ENCODE results near the gene GOLGA6C.
"Not testable (repeated sequence)": the region's sequence is repeated elsewhere in the genome, so short reads cannot be mapped to it uniquely, and the experiment has no call there.

The GOLGA6C gene

DNA sequence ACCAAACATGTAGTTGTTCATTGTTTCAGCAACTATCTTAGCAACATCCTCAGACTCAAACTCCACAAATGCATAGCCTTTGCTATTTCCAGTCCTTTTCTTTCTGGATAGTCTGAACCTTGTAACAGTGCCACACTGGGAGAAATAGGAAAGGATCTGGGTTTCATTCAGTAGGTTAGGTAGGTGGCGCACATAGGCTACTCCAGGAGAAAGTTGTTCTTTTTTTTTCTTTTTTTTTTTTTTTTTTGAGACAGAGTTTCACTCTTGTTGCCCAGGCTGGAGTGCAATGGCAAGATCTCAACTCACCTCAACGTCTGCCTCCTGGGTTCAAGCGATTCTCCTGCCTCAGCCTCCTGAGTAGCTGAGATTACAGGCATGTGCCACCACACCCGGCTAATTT, 5.8 kb upstream of the GOLGA6C start:
- DNase-seq (ENCODE audit: low read depth): not testable (repeated sequence)

DNA sequence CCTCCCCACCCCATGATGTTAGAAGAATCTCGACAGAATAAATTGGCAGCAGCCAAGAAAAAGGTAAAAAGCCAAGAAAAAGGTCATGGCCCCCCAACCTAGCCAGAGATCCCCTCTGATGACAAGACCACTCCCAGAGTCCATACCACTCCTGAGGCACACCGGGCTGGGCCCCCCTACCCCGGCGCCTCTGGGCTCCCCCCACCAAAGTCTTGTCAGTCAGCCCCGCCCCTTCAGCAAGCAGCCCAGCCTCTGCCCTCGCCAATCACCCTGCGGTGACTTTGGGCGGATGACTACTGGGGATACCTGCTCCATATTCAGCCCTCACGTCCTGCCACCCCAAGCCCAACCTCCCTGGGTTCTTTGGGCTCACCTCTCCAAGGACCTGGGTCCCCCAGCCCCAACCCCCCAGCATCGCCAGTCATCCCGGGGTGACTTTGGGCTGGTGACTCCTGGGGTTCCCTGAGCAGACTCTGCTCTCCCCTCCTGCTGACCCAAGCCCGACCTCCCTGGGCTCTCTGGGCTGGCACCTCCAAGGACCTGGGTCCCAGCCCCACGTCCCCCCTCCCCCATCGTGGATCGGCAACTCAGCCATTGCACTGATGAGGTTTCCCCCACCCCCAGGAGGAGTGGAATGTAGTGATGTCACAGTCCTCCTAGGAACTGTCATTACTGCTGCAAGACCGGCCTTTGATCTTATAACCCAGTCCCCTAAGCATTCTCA, 648 bp downstream of the GOLGA6C start:
- DNase-seq (ENCODE audit: low read depth): not testable (repeated sequence)

DNA sequence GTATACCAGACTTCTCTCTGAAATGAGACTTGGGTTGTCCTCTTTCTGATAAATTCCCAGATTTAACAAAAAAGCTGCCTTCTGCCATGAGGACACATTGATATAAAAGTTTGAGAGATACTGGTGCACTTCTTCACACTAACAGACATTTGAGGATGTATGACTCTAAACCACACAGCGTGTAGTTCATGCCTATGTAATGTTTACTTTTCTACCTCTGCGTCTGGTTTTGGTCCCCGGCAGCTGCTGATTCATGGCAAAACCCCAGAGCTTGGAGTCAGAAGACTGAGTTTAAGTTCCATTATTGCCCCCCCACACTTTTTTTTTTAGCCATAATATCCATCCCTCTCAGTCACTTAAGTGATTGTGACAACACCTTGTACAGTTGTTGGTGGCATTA, 1.7 kb downstream of the GOLGA6C start:
- DNase-seq (ENCODE audit: low read depth): not testable (repeated sequence)

DNA sequence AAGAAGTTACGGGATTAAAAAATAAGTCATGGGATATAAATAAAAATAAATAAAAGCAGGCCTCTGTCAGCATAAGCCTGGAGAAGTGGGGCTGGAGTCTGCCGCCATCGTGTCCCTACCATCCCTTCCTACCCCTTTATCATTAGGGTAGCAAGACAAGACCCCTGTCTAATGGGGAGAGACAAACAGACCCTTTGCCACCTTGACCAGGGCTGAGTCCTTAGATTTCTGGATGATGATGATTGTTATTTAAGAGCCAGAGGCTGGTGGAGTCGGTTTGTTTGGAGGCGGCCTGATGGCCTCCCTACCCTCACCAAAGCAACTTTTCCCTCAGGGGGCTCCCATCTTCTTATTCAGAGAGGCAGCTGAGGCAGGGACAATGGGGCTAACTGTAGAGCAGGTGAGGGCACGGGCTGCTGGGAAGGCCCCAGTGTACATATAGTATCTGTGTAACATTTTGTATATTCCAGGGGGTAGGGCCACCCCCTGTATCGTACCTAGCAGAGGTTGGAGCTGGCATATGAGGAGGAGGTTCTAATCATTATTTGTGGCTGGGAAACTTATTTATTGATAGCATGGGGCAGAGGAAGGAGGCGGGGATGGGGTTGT, 15.7 kb downstream of the GOLGA6C start:
- not testable (repeated sequence) for DNase-seq (ENCODE audit: low read depth)

DNA sequence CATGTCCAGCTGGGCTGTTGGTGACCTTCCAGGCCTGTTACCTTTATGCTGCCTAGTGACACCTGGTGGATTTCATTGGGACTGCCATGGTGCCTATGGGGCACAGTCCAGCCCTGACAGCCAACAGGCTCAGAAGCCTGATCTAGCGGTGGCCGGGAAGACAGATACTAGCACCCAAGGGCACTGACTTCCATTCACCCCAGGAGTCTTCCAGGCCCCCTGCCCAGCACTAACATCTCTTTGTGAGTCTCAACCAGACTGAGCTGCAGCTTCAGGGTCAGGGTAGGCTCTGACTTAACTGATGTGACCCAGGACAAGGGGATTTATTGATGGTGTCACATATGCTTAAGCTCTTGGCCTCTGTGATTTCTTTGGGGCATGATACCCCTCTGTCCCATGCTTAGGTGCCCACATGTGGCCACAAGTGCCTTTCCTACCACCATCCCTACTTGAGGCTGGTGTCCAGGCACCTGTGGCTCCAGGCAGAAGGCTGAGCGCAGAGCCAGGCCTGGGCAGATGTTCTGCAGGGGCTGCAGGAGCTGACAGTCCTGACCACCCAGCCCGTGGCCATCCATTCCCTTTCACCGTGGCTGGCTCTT, 16.5 kb downstream of the GOLGA6C start:
- DNase-seq (ENCODE audit: low read depth): peak; percentile 14

DNA sequence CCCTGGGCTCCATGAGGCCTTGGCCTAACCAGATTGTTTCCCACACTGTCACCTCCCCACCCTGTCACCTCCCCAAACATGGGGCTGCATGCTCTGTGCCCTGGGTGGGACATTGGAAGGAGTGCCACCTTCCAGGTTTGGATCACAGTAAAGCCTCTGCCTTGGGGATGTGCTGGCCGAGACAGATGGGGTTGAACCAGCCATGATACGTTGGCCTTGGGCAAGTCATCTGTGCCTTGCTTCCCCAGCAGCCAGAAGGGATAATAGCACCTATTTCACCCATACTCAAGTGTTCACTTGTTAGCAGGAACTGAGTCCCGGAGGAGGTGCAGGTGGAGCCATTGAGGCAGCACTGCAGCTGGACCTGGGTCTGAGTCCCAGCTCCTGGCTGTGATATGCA, 17.5 kb downstream of the GOLGA6C start:
- peak; percentile 6 for DNase-seq (ENCODE audit: low read depth)

DNA sequence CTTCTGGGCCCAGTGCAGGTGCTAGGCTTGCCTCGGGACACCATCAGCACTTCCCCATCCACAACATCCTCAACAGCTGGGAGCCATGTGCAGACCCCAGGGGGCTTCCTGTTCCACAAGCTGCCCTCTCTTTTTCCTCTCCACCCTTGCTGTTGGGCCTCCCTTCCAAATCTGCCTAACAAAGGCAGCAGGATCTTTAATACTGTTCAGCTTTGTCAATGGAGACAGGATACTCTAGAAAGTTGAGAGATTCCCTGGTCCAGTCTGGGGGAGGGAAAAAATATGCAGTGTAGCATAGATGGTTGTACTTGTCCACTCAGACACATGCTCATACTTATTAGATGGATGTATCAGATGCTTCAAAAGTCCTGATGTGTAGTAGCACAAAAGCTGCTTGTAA, 20.4 kb downstream of the GOLGA6C start:
- peak; percentile 0 for DNase-seq (ENCODE audit: low read depth)

DNA sequence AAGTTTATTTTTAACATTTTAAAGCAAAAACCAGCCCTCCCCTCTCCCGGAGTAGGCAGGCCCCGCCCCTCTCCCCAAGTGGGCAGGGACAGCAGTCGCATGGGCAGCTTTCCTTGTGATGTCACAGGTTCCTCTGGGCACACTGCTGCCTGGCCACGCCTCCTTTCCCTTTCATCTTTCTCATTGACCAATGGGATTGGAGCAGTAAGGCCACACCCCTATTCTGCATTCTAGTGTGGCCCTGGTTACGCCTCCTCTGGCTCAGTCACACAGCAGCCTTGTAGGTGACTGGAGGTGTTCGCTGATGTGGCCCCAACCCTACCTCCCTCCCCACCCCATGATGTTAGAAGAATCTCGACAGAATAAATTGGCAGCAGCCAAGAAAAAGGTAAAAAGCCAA, 24.4 kb downstream of the GOLGA6C start, which contains the start of gene GOLGA6D:
TSS of gene GOLGA6D (plus strand) at position 264 of the 400 bp plus-strand sequence. CDS start at position 305, 41 bp downstream.
- not testable (repeated sequence) for DNase-seq (ENCODE audit: low read depth)

DNA sequence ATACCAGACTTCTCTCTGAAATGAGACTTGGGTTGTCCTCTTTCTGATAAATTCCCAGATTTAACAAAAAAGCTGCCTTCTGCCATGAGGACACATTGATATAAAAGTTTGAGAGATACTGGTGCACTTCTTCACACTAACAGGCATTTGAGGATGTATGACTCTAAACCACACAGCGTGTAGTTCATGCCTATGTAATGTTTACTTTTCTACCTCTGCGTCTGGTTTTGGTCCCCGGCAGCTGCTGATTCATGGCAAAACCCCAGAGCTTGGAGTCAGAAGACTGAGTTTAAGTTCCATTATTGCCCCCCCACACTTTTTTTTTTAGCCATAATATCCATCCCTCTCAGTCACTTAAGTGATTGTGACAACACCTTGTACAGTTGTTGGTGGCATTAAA, 26.0 kb downstream of the GOLGA6C start:
- not testable (repeated sequence) for DNase-seq (ENCODE audit: low read depth)

DNA sequence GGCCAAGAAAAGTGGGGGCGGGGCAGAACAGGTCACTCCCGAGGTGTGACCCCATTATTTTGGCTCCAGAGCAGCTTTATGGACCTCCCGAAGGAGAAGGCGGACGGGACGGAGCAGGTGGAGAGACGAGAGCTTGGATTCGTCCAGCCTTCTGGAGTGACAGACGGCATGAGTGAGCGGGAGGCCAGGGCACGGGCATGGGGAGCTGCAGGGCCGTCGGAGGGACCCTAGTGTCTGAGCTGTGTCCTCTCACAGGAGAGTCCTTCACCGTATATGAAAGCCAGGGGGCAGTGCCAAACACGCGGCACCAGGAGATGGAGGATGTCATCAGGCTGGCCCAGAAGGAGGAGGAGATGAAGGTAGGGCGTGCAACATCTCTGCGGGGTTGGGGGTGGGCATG, 35.5 kb downstream of the GOLGA6C start:
- DNase-seq (ENCODE audit: low read depth): not testable (repeated sequence)

DNA sequence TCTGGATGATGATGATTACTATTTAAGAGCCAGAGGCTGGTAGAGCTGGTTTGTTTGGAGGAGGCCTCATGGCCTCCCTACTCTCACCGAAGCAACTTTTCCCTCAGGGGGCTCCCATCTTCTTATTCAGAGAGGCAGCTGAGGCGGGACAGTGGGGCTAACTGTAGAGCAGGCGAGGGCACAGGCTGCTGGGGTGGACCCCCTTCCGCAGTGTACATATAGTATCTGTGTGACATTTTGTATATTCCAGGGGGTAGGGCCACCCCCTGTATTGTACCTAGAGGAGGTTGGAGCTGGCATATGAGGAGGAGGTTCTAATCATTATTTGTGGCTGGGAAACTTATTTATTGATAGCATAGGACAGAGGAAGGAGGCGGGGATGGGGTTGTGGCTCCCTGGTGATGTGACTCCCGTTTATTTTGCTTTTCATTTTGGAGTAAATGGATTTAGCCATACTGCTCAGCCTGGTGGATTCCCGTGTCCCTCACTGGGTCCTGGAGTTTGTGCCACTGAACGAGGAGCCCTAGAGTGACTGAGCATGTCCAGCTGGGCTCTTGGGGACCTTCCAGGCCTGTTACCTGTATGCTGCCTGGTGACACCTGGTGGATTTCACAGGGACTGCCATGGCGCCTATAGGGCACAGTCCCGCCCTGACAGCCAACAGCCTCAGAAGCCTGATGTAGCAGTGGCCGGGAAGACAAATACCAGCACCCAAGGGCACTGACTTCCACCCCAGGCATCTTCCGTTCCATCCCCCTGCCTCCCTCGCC, 40.6 kb downstream of the GOLGA6C start:
- DNase-seq (ENCODE audit: low read depth): not testable (repeated sequence)

DNA sequence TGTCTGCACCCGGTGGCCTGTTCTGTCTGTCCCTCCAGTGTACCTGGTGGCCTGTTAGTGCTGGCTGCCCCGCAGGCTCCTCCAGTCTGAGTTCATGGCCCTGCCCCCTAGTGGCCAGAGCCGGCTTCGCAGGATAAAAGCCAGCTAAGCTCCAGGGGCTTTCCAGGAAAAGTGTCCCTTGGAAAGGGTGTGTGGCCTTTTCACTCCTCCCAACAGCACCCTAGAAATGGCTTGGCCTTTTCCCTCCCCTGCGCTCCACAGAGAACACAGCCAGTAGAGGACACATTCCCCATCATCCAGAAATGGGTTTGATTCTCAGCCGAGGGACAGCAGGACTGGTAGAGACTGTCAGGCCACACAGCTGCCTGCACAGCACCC, 41.2 kb downstream of the GOLGA6C start:
- DNase-seq (ENCODE audit: low read depth): not testable (repeated sequence)

DNA sequence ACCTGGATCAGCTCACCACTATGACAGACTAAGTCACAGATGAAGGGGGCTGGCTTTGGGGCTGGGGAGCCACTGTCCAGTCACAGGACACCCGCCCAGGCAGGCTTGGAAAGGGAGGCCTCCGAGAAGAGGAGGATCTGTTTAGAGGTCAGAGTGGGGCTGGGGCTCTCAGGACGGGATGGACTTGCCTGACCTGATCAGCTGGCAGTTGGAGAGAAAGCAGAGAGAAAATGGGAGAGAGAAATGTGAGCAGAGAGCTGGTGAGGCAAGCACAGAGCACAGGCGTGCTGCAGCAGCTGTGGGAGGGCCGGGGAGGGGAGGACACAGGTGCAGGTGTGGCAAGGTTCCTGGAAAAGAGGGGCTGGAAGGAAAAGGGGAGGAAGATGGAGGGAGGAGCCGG, 41.9 kb downstream of the GOLGA6C start:
- not testable (repeated sequence) for DNase-seq (ENCODE audit: low read depth)

DNA sequence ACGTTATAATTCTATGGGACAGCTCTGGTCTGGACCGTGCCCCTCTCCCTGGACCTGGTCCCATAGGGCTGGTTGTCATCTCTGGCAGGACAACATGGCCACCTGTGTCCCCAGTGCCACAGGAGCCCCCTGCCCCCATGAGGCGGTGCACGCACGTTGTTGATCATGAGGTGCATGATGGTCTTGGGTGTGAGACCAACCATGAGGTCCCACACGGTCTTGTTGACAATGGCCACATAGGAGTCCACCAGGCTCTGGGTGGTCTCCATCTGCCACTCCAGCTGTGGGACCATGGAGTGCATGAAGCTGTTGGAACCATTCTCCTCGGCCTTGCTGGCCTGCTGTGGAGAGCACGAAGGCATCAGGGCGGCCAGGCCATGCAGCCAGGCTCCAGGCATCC, 44.2 kb downstream of the GOLGA6C start:
- DNase-seq (ENCODE audit: low read depth): no peak

DNA sequence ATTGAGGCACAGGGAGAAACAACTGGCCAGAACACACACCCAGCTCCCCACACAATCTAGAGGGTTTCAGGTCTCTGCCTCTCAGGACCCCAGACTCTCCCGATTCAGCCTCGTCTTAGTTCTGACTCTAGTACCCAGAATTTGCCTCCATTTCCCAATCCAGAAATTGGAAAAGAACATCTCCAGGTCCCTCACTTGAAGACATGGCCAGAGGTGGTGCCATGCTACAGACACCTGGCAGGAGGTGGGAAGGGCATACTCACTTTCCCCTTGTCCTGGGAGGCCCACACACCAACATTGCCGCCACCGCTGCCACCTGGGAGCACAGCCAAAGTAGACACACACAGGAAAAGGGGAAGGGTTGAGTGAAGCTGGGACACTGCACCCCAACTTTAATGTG, 44.6 kb downstream of the GOLGA6C start:
- not testable (repeated sequence) for DNase-seq (ENCODE audit: low read depth)

DNA sequence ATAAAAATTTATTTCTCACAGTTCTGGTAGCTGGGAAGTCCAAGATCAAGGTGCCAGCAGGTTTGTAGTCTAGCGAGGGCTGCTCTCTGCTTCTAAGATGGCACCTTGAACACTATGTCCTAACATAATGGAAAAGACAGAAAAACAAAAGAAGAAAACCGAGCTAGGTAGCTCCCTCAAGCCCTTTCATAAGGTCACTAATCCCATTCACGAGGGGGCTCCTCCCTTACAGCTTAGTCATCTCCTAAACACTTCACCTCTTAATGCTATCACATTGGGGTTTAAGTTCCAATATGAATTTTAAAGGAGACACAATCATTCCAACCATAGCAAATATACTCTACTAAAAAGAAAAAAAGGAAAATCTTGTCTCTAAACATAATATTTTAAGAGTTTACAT, 48.1 kb downstream of the GOLGA6C start:
- DNase-seq (ENCODE audit: low read depth): no peak

DNA sequence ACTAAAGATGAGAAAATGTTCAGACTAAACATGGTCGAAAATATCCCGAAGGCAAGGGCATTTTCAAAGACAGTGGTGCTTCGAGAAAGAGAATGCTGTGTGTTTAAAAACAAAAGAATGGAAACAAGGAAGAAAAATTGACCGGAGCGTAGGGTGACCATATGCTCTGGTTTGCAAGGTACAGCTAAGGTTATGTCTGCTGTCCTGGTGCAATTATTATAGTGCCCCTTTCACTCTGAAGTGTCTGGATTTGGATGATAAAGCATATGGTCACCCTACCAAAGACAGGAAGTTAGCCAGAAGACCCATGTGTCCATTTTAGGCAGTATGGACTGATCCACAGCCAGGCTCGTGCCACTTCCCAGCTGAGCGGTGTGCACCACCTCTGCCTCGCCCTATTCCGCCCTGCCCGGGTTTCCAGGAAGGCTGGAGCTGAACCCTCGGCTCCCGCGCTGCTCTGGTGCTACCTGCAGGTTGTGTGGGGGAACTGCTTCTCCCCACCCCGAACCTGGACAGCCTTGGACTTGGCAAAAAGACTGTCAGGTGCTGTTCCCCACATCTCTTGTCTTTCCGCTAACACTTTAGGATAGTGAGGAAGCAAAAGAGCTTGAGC, 49.8 kb downstream of the GOLGA6C start:
- DNase-seq (ENCODE audit: low read depth): no peak

DNA sequence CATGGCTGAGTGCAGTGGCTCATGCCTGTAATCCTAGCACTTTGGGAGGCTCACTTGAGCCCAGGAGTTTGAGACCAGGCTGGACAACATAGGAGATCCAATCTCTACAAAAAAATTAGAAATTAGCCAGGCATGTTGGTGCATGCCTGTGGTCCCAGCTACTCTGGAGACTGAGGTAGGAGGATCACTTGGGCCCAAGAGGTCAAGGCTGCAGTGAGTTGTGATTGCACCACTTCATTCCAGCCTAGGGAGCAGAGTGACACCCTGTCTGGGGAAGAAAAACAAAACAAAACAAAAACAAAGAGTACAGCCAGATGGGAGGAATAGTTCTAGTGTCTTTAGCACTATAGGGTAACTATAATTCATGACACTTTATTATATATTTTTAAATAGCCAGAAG, 51.6 kb downstream of the GOLGA6C start:
- peak; percentile 5 for DNase-seq (ENCODE audit: low read depth)

DNA sequence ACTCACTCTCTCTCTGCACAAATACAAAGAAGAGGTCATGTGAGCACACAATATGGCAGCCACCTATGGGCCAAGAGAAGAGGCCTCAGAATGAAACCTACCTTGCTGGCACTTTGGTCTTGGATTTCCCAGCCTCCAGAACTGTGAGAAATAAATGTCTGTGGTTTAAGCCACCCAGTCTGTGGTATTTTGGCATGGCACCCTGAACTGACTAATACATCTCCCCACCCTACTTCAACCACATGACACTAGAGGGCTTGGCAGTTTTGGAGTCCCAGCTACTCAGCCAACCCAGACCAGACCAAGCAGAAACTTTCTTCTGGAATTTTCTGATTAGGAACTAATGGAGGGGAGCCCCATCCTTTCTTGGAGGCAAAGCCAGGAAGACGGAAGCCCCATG, 54.4 kb downstream of the GOLGA6C start:
- DNase-seq (ENCODE audit: low read depth): not testable (repeated sequence)

DNA sequence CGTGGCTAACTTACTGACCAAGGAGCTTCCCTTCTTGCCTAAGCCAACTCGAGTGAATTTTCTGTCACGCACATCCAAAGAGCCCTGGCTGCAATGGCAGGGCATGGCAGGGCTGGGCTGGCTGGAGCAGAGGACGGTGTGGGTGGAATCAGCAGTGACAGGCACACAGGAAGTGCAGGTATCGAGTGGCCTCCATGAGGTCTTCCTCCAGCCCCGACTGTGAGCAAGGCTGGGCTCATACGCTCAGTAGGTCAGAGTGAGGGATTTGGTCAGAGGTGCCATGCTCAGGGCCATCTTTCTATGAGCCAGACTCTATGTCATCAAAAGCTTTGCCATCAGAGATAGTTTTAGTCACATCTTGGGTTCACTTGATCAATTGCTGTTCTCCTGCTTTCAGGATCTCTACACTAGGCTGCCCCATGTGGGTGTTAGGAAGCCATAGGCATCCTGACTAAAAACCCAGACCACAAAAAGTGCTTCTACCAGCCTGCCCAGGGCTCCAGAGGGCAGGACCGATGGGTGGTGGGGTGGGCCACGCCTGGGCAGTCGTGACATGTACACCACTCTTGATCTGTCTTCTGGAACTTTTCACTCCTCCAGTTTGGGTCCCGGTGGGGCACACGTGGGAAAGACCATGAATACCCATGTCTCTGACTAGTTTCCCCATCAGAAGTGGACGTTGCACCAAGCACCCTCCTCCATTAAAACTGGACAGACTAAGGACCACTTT, 55.1 kb downstream of the GOLGA6C start:
- DNase-seq (ENCODE audit: low read depth): no peak

DNA sequence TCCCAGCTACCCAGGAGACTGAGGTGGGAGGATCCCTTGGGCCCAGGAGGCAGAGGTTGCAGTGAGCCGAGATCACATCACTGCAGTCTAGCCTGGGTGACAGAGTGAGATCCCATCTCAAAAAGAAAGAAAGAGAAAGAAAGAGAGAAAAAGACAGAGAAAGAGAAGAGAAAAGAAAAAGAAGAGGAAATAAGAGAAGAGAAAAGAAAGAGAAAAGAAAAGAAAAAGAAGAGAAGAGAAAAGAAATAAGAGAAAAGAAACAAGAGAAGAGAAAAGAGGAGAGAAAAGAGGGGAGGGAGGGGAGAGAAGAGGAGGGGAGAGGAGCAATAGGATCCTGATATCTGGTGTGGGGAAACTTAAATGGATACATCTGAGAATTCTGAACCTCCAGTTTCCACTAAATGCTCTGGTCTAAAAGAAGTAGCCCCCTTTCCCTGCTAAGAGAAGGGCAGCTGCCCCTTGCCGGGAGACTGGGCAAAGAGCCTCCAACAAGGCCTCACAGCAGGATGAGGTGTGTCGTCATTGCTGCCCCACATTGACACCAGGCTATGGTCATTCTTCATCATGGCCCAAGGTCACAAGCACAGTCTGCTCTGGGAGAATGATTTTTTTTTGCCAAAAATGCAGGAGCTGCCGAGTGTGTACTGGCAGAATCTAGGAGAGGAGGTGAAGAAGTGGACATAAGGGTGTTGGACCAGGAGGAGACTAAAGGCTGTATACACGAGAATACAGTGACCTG, 56.6 kb downstream of the GOLGA6C start:
- DNase-seq (ENCODE audit: low read depth): no peak
